NCI-H1436 (cell line): ENCODE measurements around the gene CCNB2.

Experiments
- DNase-seq: peaks from one replicate; lab custom pipeline; 2025; lab: John Stamatoyannopoulos, UW

Gene CCNB2

GRCh38 chr15:59166601-59167265 lies 61.8 kb downstream of the CCNB2 start:
- DNase-seq, result no peak

- DNase-seq, result no peak
These were observed 63.6 kb downstream of the CCNB2 start for GRCh38 chr15:59168536-59168935.

- DNase-seq, result no peak
These were observed 64.3 kb downstream of the CCNB2 start for GRCh38 chr15:59169251-59169708.

GRCh38 chr15:59170295-59171066 lies 65.5 kb downstream of the CCNB2 start:
- no peak for DNase-seq

GRCh38 chr15:59171067-59171397 lies 66.1 kb downstream of the CCNB2 start:
- no peak for DNase-seq

GRCh38 chr15:59172289-59172901 lies 67.4 kb downstream of the CCNB2 start:
- DNase-seq, result no peak

GRCh38 chr15:59173194-59173593 lies 68.2 kb downstream of the CCNB2 start:
- DNase-seq, result no peak

- no peak for DNase-seq
These were observed 69.3 kb downstream of the CCNB2 start for GRCh38 chr15:59174151-59174834.
